K562 (cell line): ENCODE results near the gene ANK3.
A peak's percentile ranks its signal among the peaks of the same experiment; 100 is the strongest.

Source experiments
- CTBP1 ChIP-seq: fragments of 450-650 bp; IDR thresholded peaks from 2 replicates; pipeline ENCODE4 v1.6.1; 2016; ENCODE audit warnings: borderline replicate concordance
- FOSL1 ChIP-seq: fragments of 200-800 bp; sonication (Bioruptor generic); conservative IDR thresholded peaks from 2 replicates; pipeline ENCODE4 v1.6.1; 2016; ENCODE audit warnings: missing genetic modification characterization, missing compliant biosample characterization
- FOXA3 ChIP-seq, 2 experiments: fragments of 450-650 bp in 1 of 2; sonication (generic) in 1 of 2; formaldehyde crosslinking; IDR thresholded peaks in 1 of 2; conservative IDR thresholded peaks in 1 of 2; 2 replicates each; pipeline versions ENCODE4 v1.4.0 to v1.8.0; 2020 to 2022; ENCODE audit warnings: mild to moderate bottlenecking in 2 of 2, missing genetic modification reagents in 1 of 2
- GATA2 ChIP-seq: sonication (generic); formaldehyde crosslinking; IDR thresholded peaks from 2 replicates; pipeline ENCODE4 v1.4.0; 2020; ENCODE audit warnings: mild to moderate bottlenecking, missing genetic modification reagents
- MYC ChIP-seq, 2 experiments: fragments of 250-450 bp in 1 of 2; sonication (Bioruptor Pico) in 1 of 2; IDR thresholded peaks; 2 replicates each; pipeline versions ENCODE4 v1.5.1 to v1.6.1; 2012 to 2021; ENCODE audit warnings: low read depth in 2 of 2, borderline replicate concordance in 1 of 2, improper control_type of control experiment in 1 of 2, low read length in 1 of 2, mild to moderate bottlenecking in 1 of 2, moderate library complexity in 1 of 2
- SLC30A9 ChIP-seq: fragments of 250-450 bp; sonication (Bioruptor Pico); IDR thresholded peaks from 2 replicates; pipeline ENCODE4 v1.8.0; 2022; ENCODE audit warnings: mild to moderate bottlenecking, moderate library complexity
- SMC3 ChIP-seq: conservative IDR thresholded peaks from 2 replicates; pipeline ENCODE4 v1.6.1; 2011; ENCODE audit warnings: low read depth, low read length, improper control_type of control experiment; ENCODE audit not compliant: insufficient read depth
- TEAD4 ChIP-seq, 2 experiments: sonication (generic) in 1 of 2; formaldehyde crosslinking in 1 of 2; IDR thresholded peaks; 2 replicates each; pipeline versions ENCODE4 v1.6.1 to v1.8.0; 2012 to 2022; ENCODE audit warnings: borderline replicate concordance in 1 of 2, inconsistent platforms in 1 of 2, low read length in 1 of 2, mild to moderate bottlenecking in 1 of 2, missing genetic modification reagents in 1 of 2
- ZBED1 ChIP-seq: IDR thresholded peaks from 2 replicates; pipeline ENCODE4 v1.6.1; 2014
- ZNF766 ChIP-seq: fragments of 200-800 bp; sonication (Bioruptor generic); conservative IDR thresholded peaks from 2 replicates; pipeline ENCODE4 v1.6.1; 2016; ENCODE audit warnings: missing genetic modification characterization, missing compliant biosample characterization
- TF ChIP-seq, protein P1 (sequence below), 3 experiments: IDR thresholded peaks in 2 of 3; conservative IDR thresholded peaks in 1 of 3; 2 replicates each; pipeline ENCODE4 v1.5.1; 2011 to 2012; ENCODE audit warnings: low read length in 3 of 3, mild to moderate bottlenecking in 3 of 3, control low read depth in 2 of 3, improper control_type of control experiment in 1 of 3, inconsistent platforms in 1 of 3, low read depth in 1 of 3, mixed read lengths in 1 of 3, moderate library complexity in 1 of 3; ENCODE audit not compliant: insufficient read depth in 2 of 3
- TF ChIP-seq, protein P2 (sequence below): sonication (generic); formaldehyde crosslinking; IDR thresholded peaks from 2 replicates; pipeline ENCODE4 v1.5.0; 2020; ENCODE audit warnings: missing genetic modification reagents
- TF ChIP-seq, protein P3 (sequence below): fragments of 200-800 bp; sonication (Bioruptor generic); IDR thresholded peaks from 2 replicates; pipeline ENCODE4 v1.6.1; 2017; ENCODE audit warnings: missing genetic modification characterization, missing compliant biosample characterization
- TF ChIP-seq, protein P4 (sequence below): fragments of 250-450 bp; sonication (Bioruptor Pico); IDR thresholded peaks from 2 replicates; pipeline ENCODE4 v1.8.0; 2022; ENCODE audit warnings: moderate library complexity, mild to moderate bottlenecking, inconsistent platforms

DNA sequence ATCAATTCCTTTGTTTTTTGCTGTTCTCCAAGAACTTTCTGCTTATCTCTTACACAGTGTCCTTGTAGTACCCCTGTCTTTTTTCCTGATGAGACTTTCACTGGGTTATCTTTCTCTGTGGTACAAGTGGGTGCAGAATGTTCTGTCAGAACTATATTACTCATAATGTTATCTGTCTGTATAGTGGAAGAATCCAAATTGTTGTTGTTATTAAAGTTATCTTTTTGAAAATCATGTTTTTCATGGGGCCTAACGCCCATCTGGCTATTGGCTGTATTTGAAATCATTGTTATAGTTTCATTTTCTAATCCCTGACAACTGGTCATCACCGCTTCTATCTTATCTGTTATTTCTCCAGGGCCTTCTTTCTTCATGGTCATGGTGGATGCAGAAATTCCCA lies 320.4 kb downstream of the ANK3 start:
- TF ChIP-seq, protein P1, sequence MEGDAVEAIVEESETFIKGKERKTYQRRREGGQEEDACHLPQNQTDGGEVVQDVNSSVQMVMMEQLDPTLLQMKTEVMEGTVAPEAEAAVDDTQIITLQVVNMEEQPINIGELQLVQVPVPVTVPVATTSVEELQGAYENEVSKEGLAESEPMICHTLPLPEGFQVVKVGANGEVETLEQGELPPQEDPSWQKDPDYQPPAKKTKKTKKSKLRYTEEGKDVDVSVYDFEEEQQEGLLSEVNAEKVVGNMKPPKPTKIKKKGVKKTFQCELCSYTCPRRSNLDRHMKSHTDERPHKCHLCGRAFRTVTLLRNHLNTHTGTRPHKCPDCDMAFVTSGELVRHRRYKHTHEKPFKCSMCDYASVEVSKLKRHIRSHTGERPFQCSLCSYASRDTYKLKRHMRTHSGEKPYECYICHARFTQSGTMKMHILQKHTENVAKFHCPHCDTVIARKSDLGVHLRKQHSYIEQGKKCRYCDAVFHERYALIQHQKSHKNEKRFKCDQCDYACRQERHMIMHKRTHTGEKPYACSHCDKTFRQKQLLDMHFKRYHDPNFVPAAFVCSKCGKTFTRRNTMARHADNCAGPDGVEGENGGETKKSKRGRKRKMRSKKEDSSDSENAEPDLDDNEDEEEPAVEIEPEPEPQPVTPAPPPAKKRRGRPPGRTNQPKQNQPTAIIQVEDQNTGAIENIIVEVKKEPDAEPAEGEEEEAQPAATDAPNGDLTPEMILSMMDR (IDR thresholded peaks at IDR 0.05 in 2 of 3, conservative IDR thresholded peaks at IDR 0.05 in 1 of 3; ENCODE audit: insufficient read depth in 2 of 3, low read depth in 1 of 3, low read length in 3 of 3) = no peak
- no peak for TF ChIP-seq ZNF766 (CRISPR knock-in tag)
- peak; percentile 73 for TF ChIP-seq FOSL1 (tag)
- no peak for TF ChIP-seq CTBP1
- TF ChIP-seq, protein P2, sequence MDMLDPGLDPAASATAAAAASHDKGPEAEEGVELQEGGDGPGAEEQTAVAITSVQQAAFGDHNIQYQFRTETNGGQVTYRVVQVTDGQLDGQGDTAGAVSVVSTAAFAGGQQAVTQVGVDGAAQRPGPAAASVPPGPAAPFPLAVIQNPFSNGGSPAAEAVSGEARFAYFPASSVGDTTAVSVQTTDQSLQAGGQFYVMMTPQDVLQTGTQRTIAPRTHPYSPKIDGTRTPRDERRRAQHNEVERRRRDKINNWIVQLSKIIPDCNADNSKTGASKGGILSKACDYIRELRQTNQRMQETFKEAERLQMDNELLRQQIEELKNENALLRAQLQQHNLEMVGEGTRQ (CRISPR knock-in tag) = no peak
- TF ChIP-seq MYC (IDR thresholded peaks at IDR 0.05; ENCODE audit: low read depth, low read length) = no peak
- TF ChIP-seq MYC (CRISPR knock-in tag; IDR thresholded peaks at IDR 0.05; ENCODE audit: borderline replicate concordance, low read depth) = no peak
- TF ChIP-seq, protein P3, sequence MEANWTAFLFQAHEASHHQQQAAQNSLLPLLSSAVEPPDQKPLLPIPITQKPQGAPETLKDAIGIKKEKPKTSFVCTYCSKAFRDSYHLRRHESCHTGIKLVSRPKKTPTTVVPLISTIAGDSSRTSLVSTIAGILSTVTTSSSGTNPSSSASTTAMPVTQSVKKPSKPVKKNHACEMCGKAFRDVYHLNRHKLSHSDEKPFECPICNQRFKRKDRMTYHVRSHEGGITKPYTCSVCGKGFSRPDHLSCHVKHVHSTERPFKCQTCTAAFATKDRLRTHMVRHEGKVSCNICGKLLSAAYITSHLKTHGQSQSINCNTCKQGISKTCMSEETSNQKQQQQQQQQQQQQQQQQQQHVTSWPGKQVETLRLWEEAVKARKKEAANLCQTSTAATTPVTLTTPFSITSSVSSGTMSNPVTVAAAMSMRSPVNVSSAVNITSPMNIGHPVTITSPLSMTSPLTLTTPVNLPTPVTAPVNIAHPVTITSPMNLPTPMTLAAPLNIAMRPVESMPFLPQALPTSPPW (CRISPR knock-in tag) = no peak
- TF ChIP-seq ZBED1 = no peak
- TF ChIP-seq, protein P4, sequence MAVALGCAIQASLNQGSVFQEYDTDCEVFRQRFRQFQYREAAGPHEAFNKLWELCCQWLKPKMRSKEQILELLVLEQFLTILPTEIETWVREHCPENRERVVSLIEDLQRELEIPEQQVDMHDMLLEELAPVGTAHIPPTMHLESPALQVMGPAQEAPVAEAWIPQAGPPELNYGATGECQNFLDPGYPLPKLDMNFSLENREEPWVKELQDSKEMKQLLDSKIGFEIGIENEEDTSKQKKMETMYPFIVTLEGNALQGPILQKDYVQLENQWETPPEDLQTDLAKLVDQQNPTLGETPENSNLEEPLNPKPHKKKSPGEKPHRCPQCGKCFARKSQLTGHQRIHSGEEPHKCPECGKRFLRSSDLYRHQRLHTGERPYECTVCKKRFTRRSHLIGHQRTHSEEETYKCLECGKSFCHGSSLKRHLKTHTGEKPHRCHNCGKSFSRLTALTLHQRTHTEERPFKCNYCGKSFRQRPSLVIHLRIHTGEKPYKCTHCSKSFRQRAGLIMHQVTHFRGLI = no peak
- TF ChIP-seq SMC3 = no peak
- TF ChIP-seq FOXA3 (CRISPR knock-in tag; conservative IDR thresholded peaks at IDR 0.05 in 1 of 2, IDR thresholded peaks at IDR 0.05 in 1 of 2) = no peak
- no peak for TF ChIP-seq SLC30A9 (CRISPR knock-in tag)
- no peak for TF ChIP-seq TEAD4 (IDR thresholded peaks at IDR 0.05; ENCODE audit: low read length)
- TF ChIP-seq TEAD4 (CRISPR knock-in tag; IDR thresholded peaks at IDR 0.05; ENCODE audit: borderline replicate concordance) = no peak
- TF ChIP-seq GATA2 (CRISPR knock-in tag) = no peak
